Smooth muscle cell (in vitro differentiated cells): ENCODE results near the gene POLR2E. TPM values are rescaled to one million over a fixed set of nuclear protein-coding genes. Genes with fewer than 3 reads are reported as not detected.

ENCODE experiments used
- DNase-seq: peaks from one replicate; lab custom pipeline; 2025; ENCODE audit not compliant: unreplicated experiment; lab: John Stamatoyannopoulos, UW
- H2AFZ ChIP-seq: fragments of 200-600 bp; sonication (generic); 2 replicates; pipeline ENCODE4 v1.6.0; 2016; ENCODE audit warnings: antibody characterized with exemption, low read depth, mild to moderate bottlenecking
- H3F3A ChIP-seq: fragments of 200-600 bp; sonication (generic); 2 replicates; pipeline ENCODE4 v1.6.0; 2017; ENCODE audit warnings: antibody characterized with exemption, low read depth
- H3K27ac ChIP-seq: fragments of 200-600 bp; sonication (generic); 2 replicates; pipeline ENCODE4 v1.5.1; 2016; ENCODE audit warnings: low read depth, mild to moderate bottlenecking
- H3K27me3 ChIP-seq: fragments of 200-600 bp; sonication (generic); 2 replicates; pipeline ENCODE4 v1.6.1; 2016; ENCODE audit warnings: low read depth, mild to moderate bottlenecking
- H3K36me3 ChIP-seq: fragments of 200-600 bp; sonication (generic); 2 replicates; pipeline ENCODE4 v1.5.1; 2016; ENCODE audit warnings: low read depth
- H3K4me1 ChIP-seq: fragments of 200-600 bp; sonication (generic); 2 replicates; pipeline ENCODE4 v1.5.1; 2016; ENCODE audit warnings: low read depth
- H3K4me2 ChIP-seq: fragments of 200-600 bp; sonication (generic); 2 replicates; pipeline ENCODE4 v1.6.0; 2016; ENCODE audit warnings: mild to moderate bottlenecking
- H3K4me3 ChIP-seq: fragments of 200-600 bp; sonication (generic); 2 replicates; pipeline ENCODE4 v1.5.1; 2016; ENCODE audit warnings: mild to moderate bottlenecking
- H3K79me2 ChIP-seq: fragments of 200-600 bp; sonication (generic); 2 replicates; pipeline ENCODE4 v1.6.0; 2016; ENCODE audit warnings: low read depth, mild to moderate bottlenecking
- H3K9ac ChIP-seq: fragments of 200-600 bp; sonication (generic); 2 replicates; pipeline ENCODE4 v1.6.0; 2016; ENCODE audit warnings: low read depth
- H3K9me3 ChIP-seq: fragments of 200-600 bp; sonication (generic); replicated peaks from 2 replicates; pipeline ENCODE4 v1.5.1; 2016; ENCODE audit warnings: low read depth
- H4K20me1 ChIP-seq: fragments of 200-600 bp; sonication (generic); 2 replicates; pipeline ENCODE4 v1.6.0; 2016; ENCODE audit warnings: low read depth
- WGBS: methylation state at CpG from one replicate; pipeline ENCODE4 v1.1.7; 2016; ENCODE audit warnings: low lambda C conversion rate; 5-methylcytosine and 5-hydroxymethylcytosine counted together
- polyA plus RNA-seq: library from polyadenylated mRNA; unstranded; fragments of >200 nt; fragmentation: Nextera tagmentation; extraction: Ambion mirVana; gene quantifications from 2 replicates; pipeline ENCODE4 v1.2.1, GENCODE V29; 2016
- total RNA-seq: library from RNA; depleted of rRNA; stranded (reverse); fragments of >200 nt; gene quantifications from 2 replicates; pipeline ENCODE4 v1.2.3, GENCODE V29; 2014
- TF ChIP-seq, protein P1 (sequence below): fragments of 200-600 bp; sonication (generic); IDR thresholded peaks from 2 replicates; pipeline ENCODE4 v1.5.1; 2017; ENCODE audit warnings: borderline replicate concordance, mild to moderate bottlenecking, antibody characterized with exemption; ENCODE audit not compliant: insufficient read depth, poor library complexity, severe bottlenecking

POLR2E gene
- total and polyA plus RNA-seq, 2 experiments from 2014 or later: 114 to 235 TPM

DNA sequence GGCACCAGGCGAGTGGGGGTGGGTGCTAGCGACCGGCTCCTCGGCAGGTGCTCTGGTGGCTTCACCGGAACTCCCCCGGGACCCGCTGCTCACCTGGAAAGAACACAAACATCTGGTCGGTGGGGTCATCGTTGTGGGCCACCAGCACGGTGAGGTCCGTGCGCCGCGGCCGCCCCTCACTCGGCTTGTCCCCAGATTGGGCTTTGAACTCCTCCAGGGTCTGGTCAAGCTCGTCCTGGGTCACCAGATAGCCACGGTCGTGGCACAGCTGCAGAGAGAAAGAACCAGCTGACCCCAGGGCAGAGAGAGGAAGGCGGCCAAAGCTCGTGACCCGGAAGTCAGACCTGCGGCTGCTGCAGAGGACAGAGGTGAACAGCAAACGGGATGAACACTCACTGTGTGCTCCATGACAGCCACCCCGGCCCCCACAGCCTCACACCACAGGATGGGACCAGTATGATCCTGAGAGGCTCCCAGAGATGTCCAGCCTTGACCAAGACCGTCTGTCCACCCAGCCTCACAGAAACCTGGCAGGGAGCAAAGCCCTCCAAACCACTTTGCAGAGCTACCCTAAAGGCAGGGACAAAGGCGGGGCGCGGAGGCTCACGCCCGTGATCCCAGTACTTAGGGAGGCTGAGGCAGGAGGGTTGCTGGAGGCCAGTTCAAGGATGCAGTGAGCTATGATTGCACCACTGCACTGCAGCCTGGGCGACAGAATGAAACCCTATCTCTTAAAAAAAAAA, 1.2 kb downstream of the POLR2E start:
- Histone ChIP-seq H3K4me1 (peaks cover 7% of the 10 kb centered on the region), H3K9me3 (no peaks in the 10 kb centered on the region), H3K27me3 (no peaks in the 10 kb centered on the region), H3K4me2 (peak overlapping the region; percentile 98), H3K9ac (peak overlapping the region; percentile 92), H2AFZ (no peak overlapping the region), H3K36me3 (no peaks in the 10 kb centered on the region), H3K4me3 (peak overlapping the region; percentile 90), H3F3A (no peaks in the 10 kb centered on the region), H4K20me1 (peaks cover 29% of the 10 kb centered on the region), H3K79me2 (peaks cover 31% of the 10 kb centered on the region), H3K27ac (no peak overlapping the region)
- WGBS: 90% methylated on average over 31 of the region's 32 CpGs
- DNase-seq: no peak
- TF ChIP-seq, protein P1, sequence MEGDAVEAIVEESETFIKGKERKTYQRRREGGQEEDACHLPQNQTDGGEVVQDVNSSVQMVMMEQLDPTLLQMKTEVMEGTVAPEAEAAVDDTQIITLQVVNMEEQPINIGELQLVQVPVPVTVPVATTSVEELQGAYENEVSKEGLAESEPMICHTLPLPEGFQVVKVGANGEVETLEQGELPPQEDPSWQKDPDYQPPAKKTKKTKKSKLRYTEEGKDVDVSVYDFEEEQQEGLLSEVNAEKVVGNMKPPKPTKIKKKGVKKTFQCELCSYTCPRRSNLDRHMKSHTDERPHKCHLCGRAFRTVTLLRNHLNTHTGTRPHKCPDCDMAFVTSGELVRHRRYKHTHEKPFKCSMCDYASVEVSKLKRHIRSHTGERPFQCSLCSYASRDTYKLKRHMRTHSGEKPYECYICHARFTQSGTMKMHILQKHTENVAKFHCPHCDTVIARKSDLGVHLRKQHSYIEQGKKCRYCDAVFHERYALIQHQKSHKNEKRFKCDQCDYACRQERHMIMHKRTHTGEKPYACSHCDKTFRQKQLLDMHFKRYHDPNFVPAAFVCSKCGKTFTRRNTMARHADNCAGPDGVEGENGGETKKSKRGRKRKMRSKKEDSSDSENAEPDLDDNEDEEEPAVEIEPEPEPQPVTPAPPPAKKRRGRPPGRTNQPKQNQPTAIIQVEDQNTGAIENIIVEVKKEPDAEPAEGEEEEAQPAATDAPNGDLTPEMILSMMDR: no peak

DNA sequence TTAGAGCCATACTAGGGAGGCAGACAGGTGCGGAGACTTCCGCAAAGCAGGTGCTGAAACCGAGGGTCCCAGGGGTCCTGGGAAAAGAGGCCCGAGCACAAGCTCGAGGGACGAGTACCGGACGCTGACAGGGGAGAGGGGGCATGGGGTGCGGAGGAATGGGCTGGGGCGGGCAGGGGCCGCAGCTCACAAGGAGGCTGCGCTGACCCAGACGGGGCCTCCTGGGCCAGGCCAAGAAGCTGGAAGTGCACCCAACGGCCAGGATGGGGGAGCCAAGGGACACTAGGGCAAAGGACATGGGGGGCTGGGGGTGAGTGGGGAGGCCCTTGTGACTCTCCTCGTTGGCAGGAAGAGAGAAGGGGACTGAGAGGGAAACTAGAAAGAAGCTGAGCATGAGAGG, 1.8 kb downstream of the POLR2E start:
- TF ChIP-seq, protein P1: no peak
- Histone ChIP-seq H3K79me2 (peaks cover 31% of the 10 kb centered on the region), H3F3A (no peaks in the 10 kb centered on the region), H3K4me2 (peak overlapping the region; percentile 98), H3K4me1 (peaks cover 7% of the 10 kb centered on the region), H3K9me3 (no peaks in the 10 kb centered on the region), H4K20me1 (peaks cover 29% of the 10 kb centered on the region), H3K4me3 (no peak overlapping the region), H3K27me3 (no peaks in the 10 kb centered on the region), H3K9ac (no peak overlapping the region), H3K27ac (no peak overlapping the region), H3K36me3 (no peaks in the 10 kb centered on the region), H2AFZ (no peak overlapping the region)
- WGBS: 98% methylated on average over 13 of the region's 15 CpGs
- no peak for DNase-seq

DNA sequence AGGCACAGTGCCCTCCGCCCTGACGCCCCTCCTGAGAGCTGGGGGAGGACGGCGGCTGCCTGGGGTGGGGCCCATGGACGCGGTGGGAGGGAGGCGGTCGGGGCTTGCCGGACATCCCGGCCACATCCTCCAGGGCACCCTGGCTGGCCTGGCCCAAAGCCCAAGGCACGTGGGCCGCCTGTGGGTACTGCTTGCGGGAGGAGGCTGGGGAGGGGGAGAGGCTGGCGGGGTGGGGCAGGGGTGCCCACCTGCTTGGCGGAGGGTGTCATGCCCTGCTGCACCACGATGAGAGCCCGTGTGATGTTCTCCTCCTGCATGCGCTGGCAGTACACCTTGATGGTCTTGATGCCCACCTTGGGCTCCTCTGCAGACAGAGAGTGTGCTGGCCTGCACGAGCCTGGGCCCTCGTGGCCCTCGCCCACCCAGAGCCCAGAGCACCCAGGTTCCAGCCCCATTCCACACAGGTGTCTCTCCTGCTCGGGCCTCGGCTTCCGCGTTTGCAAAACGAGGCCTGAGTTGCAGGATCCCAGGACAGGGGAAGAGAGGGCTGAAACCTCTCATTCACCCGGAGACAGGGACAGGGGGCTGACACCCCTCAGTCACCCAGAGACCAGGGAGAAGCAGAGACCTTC, 3.5 kb downstream of the POLR2E start:
- DNase-seq: no peak
- H3K79me2 ChIP-seq: peaks cover 31% of the 10 kb centered on the region
- H3K9ac ChIP-seq: no peak overlapping the region

More for the DNA sequence above, 3.5 kb downstream of the POLR2E start:
- H3K27ac ChIP-seq: no peak overlapping the region
- TF ChIP-seq, protein P1: no peak
- no peaks in the 10 kb centered on the region for H3K27me3 ChIP-seq
- H3K4me3 ChIP-seq: no peak overlapping the region
- WGBS: 96% methylated on average over 25 of the region's 27 CpGs
- no peaks in the 10 kb centered on the region for H3F3A ChIP-seq
- peaks cover 29% of the 10 kb centered on the region for H4K20me1 ChIP-seq
- no peak overlapping the region for H2AFZ ChIP-seq
- H3K9me3 ChIP-seq: no peaks in the 10 kb centered on the region
- no peak overlapping the region for H3K4me2 ChIP-seq
- H3K4me1 ChIP-seq: peaks cover 7% of the 10 kb centered on the region
- no peaks in the 10 kb centered on the region for H3K36me3 ChIP-seq
